Measurements from ENCODE around the gene RAX.

DNA sequence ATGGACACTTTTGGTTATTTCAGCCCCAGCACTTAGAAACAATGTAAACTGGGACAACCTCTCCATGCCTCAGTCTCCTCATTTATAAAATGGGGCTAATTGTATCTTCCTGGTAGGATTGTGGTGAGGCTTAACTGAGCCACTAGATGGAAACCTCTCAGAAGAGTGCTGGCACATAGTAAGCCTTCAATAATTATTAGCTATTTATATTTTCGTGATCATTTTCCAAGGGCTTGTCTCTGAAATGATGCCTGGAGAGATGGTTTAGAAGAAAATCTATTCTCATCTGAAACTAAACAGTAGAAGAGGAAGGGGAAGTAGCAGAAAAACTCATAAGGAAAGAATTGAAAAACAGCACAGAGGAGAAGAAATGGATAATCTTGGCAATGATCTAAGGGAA is 6.8 kb downstream of the RAX start:
- TF ChIP-seq, protein P1, sequence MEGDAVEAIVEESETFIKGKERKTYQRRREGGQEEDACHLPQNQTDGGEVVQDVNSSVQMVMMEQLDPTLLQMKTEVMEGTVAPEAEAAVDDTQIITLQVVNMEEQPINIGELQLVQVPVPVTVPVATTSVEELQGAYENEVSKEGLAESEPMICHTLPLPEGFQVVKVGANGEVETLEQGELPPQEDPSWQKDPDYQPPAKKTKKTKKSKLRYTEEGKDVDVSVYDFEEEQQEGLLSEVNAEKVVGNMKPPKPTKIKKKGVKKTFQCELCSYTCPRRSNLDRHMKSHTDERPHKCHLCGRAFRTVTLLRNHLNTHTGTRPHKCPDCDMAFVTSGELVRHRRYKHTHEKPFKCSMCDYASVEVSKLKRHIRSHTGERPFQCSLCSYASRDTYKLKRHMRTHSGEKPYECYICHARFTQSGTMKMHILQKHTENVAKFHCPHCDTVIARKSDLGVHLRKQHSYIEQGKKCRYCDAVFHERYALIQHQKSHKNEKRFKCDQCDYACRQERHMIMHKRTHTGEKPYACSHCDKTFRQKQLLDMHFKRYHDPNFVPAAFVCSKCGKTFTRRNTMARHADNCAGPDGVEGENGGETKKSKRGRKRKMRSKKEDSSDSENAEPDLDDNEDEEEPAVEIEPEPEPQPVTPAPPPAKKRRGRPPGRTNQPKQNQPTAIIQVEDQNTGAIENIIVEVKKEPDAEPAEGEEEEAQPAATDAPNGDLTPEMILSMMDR (IDR thresholded peaks at IDR 0.05) = no peak
- no peak for TF ChIP-seq POLR2A (IDR thresholded peaks at IDR 0.05)
- no peak for TF ChIP-seq POLR2AphosphoS5 (IDR thresholded peaks at IDR 0.05)
- TF ChIP-seq EP300 (IDR thresholded peaks at IDR 0.05) = no peak

Measured in sigmoid colon (tissue), 4 donors.